ENCODE measurements around the gene EMCN. TPM values are rescaled to one million over a fixed set of nuclear protein-coding genes. Genes with fewer than 3 reads are reported as not detected.

The EMCN gene
- total RNA-seq, 3 donors from 2014 or later (not counting 1 experiment from before 2014, with no cell fraction given) = not detected

GRCh38 chr4:100483796-100484195 is 34.0 kb downstream of the EMCN start:
- Histone ChIP-seq H3K27ac (ENCODE audit: low read length) (no peak overlapping the region), H3K36me3 (ENCODE audit: control insufficient read depth, insufficient read depth, low read length) (no peaks in the 10 kb centered on the region), H3K27me3 (ENCODE audit: control insufficient read depth, insufficient read depth, low read length) (no peaks in the 10 kb centered on the region), H3K9me3 (ENCODE audit: control insufficient read depth, insufficient read depth, low read length) (no peaks in the 10 kb centered on the region), H3K4me1 (ENCODE audit: control insufficient read depth, insufficient read depth, low read length) (no peaks in the 10 kb centered on the region), H3K4me3 (ENCODE audit: low read length) (no peak overlapping the region)
- Mint-ChIP-seq H3K9me3 (no peaks in the 10 kb centered on the region), H3K27me3 (ENCODE audit: low read depth in 2 of 2) (peaks cover 0 to 3% of the 10 kb centered on the region in 2 donors), H3K4me1 (no peaks in the 10 kb centered on the region), H3K27ac (no peak overlapping the region), H3K36me3 (no peaks in the 10 kb centered on the region), H3K4me3 (no peak overlapping the region)
- DNase-seq (no peak), ATAC-seq (no peak)
- TF ChIP-seq, protein P1, sequence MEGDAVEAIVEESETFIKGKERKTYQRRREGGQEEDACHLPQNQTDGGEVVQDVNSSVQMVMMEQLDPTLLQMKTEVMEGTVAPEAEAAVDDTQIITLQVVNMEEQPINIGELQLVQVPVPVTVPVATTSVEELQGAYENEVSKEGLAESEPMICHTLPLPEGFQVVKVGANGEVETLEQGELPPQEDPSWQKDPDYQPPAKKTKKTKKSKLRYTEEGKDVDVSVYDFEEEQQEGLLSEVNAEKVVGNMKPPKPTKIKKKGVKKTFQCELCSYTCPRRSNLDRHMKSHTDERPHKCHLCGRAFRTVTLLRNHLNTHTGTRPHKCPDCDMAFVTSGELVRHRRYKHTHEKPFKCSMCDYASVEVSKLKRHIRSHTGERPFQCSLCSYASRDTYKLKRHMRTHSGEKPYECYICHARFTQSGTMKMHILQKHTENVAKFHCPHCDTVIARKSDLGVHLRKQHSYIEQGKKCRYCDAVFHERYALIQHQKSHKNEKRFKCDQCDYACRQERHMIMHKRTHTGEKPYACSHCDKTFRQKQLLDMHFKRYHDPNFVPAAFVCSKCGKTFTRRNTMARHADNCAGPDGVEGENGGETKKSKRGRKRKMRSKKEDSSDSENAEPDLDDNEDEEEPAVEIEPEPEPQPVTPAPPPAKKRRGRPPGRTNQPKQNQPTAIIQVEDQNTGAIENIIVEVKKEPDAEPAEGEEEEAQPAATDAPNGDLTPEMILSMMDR (IDR thresholded peaks at IDR 0.05) = no peak
- intact Hi-C loops (cut with micrococcal nuclease) = no loop called here
- 100% methylated on average over 1 of the region's 2 CpGs for WGBS (ENCODE audit: insufficient coverage)

DNA sequence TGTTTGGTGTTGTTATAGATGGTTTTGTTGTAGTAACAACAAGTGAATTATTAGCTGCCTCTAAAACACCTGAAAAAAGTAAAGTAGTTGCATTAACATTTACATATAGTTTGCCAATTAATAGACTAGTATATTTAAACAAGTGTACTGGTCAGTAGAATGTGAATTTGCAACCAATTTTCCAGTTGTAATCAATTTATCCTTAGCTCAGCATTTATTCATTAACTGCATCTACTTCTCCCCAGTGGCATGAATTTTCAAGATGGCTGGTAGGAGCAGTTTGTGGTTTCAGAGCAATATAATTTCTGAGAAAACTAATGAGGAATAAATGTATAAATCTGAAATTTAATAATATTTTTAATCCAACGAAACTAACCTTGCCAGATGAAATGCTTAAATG is 37.9 kb downstream of the EMCN start:
- no CpG with 5 or more reads among the region's 1 CpG for whole genome bisulfite sequencing (ENCODE audit: insufficient coverage)

DNA sequence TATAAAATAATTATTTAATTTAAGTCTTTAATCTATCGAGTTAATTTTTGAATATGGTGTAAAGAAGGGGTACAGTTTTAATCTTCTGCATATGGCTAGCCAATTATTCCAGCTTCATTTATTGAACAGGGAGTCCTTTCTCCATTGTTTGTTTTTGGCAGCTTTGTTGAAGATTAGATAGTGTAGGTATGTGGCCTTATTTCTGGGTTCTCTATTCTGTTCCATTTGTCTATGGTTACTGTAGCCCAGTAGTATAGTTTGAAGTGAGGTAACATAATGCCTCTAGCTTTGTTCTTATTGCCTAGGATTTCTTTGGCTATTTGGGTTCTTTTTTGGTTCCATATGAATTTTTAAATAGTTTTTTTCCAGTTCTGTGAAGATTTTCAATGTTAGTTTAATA is 48.3 kb downstream of the EMCN start:
- intact Hi-C loops (cut with micrococcal nuclease) = no loop called here
- Histone ChIP-seq H3K4me1 (ENCODE audit: control insufficient read depth, insufficient read depth, low read length) (no peaks in the 10 kb centered on the region), H3K27ac (ENCODE audit: low read length) (no peak overlapping the region), H3K27me3 (ENCODE audit: control insufficient read depth, insufficient read depth, low read length) (no peaks in the 10 kb centered on the region), H3K9me3 (ENCODE audit: control insufficient read depth, insufficient read depth, low read length) (no peaks in the 10 kb centered on the region), H3K36me3 (ENCODE audit: control insufficient read depth, insufficient read depth, low read length) (no peaks in the 10 kb centered on the region), H3K4me3 (ENCODE audit: low read length) (no peak overlapping the region)
- ATAC-seq (no peak), DNase-seq (no peak)
- TF ChIP-seq, protein P1 (IDR thresholded peaks at IDR 0.05) = no peak
- no CpG with 5 or more reads among the region's 1 CpG for WGBS (ENCODE audit: insufficient coverage)
- H3K27me3 Mint-ChIP-seq (ENCODE audit: low read depth in 2 of 2) = no peaks in the 10 kb centered on the region
- no peaks in the 10 kb centered on the region for H3K4me1 Mint-ChIP-seq
- no peaks in the 10 kb centered on the region for H3K36me3 Mint-ChIP-seq
- H3K9me3 Mint-ChIP-seq = peaks cover 3 to 4% of the 10 kb centered on the region in 2 donors
- no peak overlapping the region for H3K27ac Mint-ChIP-seq
- H3K4me3 Mint-ChIP-seq = no peak overlapping the region

More for the DNA sequence above, 37.9 kb downstream of the EMCN start:
- ATAC-seq (no peak), DNase-seq (no peak)
- TF ChIP-seq, protein P1 (IDR thresholded peaks at IDR 0.05) = no peak
- H3K9me3 Mint-ChIP-seq = peaks cover 0 to 2% of the 10 kb centered on the region in 2 donors
- H3K27me3 Mint-ChIP-seq (ENCODE audit: low read depth in 2 of 2) = peaks cover 0 to 3% of the 10 kb centered on the region in 2 donors
- H3K27ac ChIP-seq (ENCODE audit: low read length) = no peak overlapping the region
- no peaks in the 10 kb centered on the region for H3K4me1 ChIP-seq (ENCODE audit: control insufficient read depth, insufficient read depth, low read length)
- no peaks in the 10 kb centered on the region for H3K4me1 Mint-ChIP-seq
- H3K27me3 ChIP-seq (ENCODE audit: control insufficient read depth, insufficient read depth, low read length) = no peaks in the 10 kb centered on the region
- H3K27ac Mint-ChIP-seq = no peak overlapping the region
- no peaks in the 10 kb centered on the region for H3K9me3 ChIP-seq (ENCODE audit: control insufficient read depth, insufficient read depth, low read length)
- no peaks in the 10 kb centered on the region for H3K36me3 ChIP-seq (ENCODE audit: control insufficient read depth, insufficient read depth, low read length)
- H3K36me3 Mint-ChIP-seq = no peaks in the 10 kb centered on the region
- intact Hi-C loops (cut with micrococcal nuclease) = no loop called here
- no peak overlapping the region for H3K4me3 ChIP-seq (ENCODE audit: low read length)
- no peak overlapping the region for H3K4me3 Mint-ChIP-seq

DNA sequence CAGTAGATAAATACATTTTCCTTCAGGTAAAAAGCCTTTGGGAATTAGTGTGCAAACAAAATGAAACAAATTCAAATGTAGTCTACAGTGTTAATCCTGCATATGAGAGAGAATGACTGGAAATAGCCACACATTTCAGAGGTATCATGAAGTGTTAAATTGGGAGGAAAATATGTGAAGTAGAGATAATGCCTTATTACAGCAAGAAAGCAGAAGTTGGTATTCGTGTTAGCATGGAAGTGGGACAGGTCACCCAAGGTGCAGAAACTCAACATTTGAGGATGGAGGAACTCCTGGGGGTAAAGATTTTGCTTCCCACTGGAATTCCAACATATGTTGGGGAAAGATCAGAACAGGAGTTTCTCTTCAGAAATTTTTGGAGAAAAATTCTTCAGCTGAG is 51.3 kb downstream of the EMCN start:
- Mint-ChIP-seq H3K27me3 (ENCODE audit: low read depth in 2 of 2) (no peaks in the 10 kb centered on the region), H3K9me3 (peaks cover 3 to 4% of the 10 kb centered on the region in 2 donors), H3K4me1 (no peaks in the 10 kb centered on the region), H3K4me3 (no peak overlapping the region), H3K36me3 (no peaks in the 10 kb centered on the region), H3K27ac (no peak overlapping the region)
- DNase-seq (no peak), ATAC-seq (no peak)
- Histone ChIP-seq H3K9me3 (ENCODE audit: control insufficient read depth, insufficient read depth, low read length) (no peaks in the 10 kb centered on the region), H3K4me3 (ENCODE audit: low read length) (no peak overlapping the region), H3K27me3 (ENCODE audit: control insufficient read depth, insufficient read depth, low read length) (no peaks in the 10 kb centered on the region), H3K4me1 (ENCODE audit: control insufficient read depth, insufficient read depth, low read length) (no peaks in the 10 kb centered on the region), H3K36me3 (ENCODE audit: control insufficient read depth, insufficient read depth, low read length) (no peaks in the 10 kb centered on the region), H3K27ac (ENCODE audit: low read length) (no peak overlapping the region)
- intact Hi-C loops (cut with micrococcal nuclease) = no loop called here
- 56% methylated on average over 1 of the region's 1 CpG for WGBS (ENCODE audit: insufficient coverage)
- TF ChIP-seq, protein P1 (IDR thresholded peaks at IDR 0.05) = no peak
